ENCODE measurements around the gene UBE3C. TPM values are rescaled to one million over a fixed set of nuclear protein-coding genes. Genes with fewer than 3 reads are reported as not detected.

Gene UBE3C
- total RNA-seq: 10 to 100 TPM; 50.1 to 56.8 (median 55.1) TPM
- total RNA-seq (2013): 64.4 TPM
- total RNA-seq: 78.9 to 303 (median 141) reads per million in 29 experiments

- H3K4me1 ChIP-seq (ENCODE audit: control insufficient read depth in 1 of 2, extremely low read depth in 1 of 2, insufficient read depth in 2 of 2, low read length in 2 of 2): peaks cover 23 to 39% of the 10 kb centered on the region in 2 experiments
- Mint-ChIP-seq H3K27ac (peak within 1 kb of the TSS; percentile 82 to 87), H3K9me3 (no peaks in the 10 kb centered on the region), H3K27me3 (no peaks in the 10 kb centered on the region), H3K4me3 (peak within 1 kb of the TSS; percentile 68 to 82 (median 79)), H3K4me1 (peaks cover 37 to 41% (median 39%) of the 10 kb centered on the region in 3 donors), H3K36me3 (peaks cover 19% of the 10 kb centered on the region)
- peak within 1 kb of the TSS; percentile 83 for H3K27ac ChIP-seq (ENCODE audit: low read length)
- POLR2A ChIA-PET: no interaction called here
- WGBS (ENCODE audit: insufficient coverage): 1% methylated on average over 79 of the region's 80 CpGs
- no peaks in the 10 kb centered on the region for H3K9me3 ChIP-seq
- peak; percentile 85 to 90 (median 85) for ATAC-seq (replicated peaks in 1 of 4)
- peaks cover 0 to 18% of the 10 kb centered on the region in 2 donors for H3K36me3 ChIP-seq (ENCODE audit: control insufficient read depth in 2 of 2, extremely low read depth in 1 of 2, insufficient read depth in 1 of 2, low read length in 1 of 2)
- H3K27me3 ChIP-seq (replicated peaks in 1 of 2; ENCODE audit: control insufficient read depth in 2 of 2, extremely low read depth in 1 of 2, insufficient read depth in 2 of 2, low read length in 1 of 2): peaks cover 0 to 5% of the 10 kb centered on the region in 2 experiments
- DNase-seq: peak; percentile 76 to 97 (median 87)
- peak within 1 kb of the TSS; percentile 33 to 59 for H3K4me3 ChIP-seq (ENCODE audit: control insufficient read depth in 1 of 2, extremely low read depth in 1 of 2, low read length in 1 of 2)
- CTCF ChIA-PET: interaction anchor here in 1 of 2 donors (0.6 kb wide), 1 partner anchor 18 kb away, joined by 12 read pairs; no protein-coding TSS in a partner anchor
These were observed at the start of gene UBE3C for GRCh38 chr7:157138424-157139110. TSS of gene UBE3C (plus strand) at chr7:157138926. CDS start at chr7:157139273, 347 bp downstream.

GRCh38 chr7:157089100-157089610 is 49.6 kb upstream of the UBE3C start:
- Histone ChIP-seq H3K4me1 (ENCODE audit: control insufficient read depth in 1 of 2, extremely low read depth in 1 of 2, insufficient read depth in 2 of 2, low read length in 2 of 2) (no peaks in the 10 kb centered on the region), H3K9me3 (no peaks in the 10 kb centered on the region), H3K36me3 (ENCODE audit: control insufficient read depth in 2 of 2, extremely low read depth in 1 of 2, insufficient read depth in 1 of 2, low read length in 1 of 2) (no peaks in the 10 kb centered on the region), H3K27me3 (replicated peaks in 1 of 2; ENCODE audit: control insufficient read depth in 2 of 2, extremely low read depth in 1 of 2, insufficient read depth in 2 of 2, low read length in 1 of 2) (peaks cover 0 to 18% of the 10 kb centered on the region in 2 experiments), H3K4me3 (ENCODE audit: control insufficient read depth in 1 of 2, extremely low read depth in 1 of 2, low read length in 1 of 2) (no peak overlapping the region), H3K27ac (ENCODE audit: low read length) (no peak overlapping the region)
- CTCF ChIA-PET: no interaction called here
- no peaks in the 10 kb centered on the region for H3K4me1 Mint-ChIP-seq
- peaks cover 23 to 25% of the 10 kb centered on the region in 2 donors for H3K27me3 Mint-ChIP-seq
- H3K36me3 Mint-ChIP-seq: no peaks in the 10 kb centered on the region
- ATAC-seq (replicated peaks in 1 of 4) (no peak), DNase-seq (no peak)
- WGBS (ENCODE audit: insufficient coverage): 30% methylated on average over 15 of the region's 15 CpGs
- peaks cover 10 to 12% (median 12%) of the 10 kb centered on the region in 3 donors for H3K9me3 Mint-ChIP-seq
- H3K27ac Mint-ChIP-seq: no peak overlapping the region
- POLR2A ChIA-PET: no interaction called here
- H3K4me3 Mint-ChIP-seq: no peak overlapping the region

- no peak overlapping the region for H3K27ac ChIP-seq (ENCODE audit: low read length)
- Mint-ChIP-seq H3K4me1 (no peaks in the 10 kb centered on the region), H3K27me3 (peaks cover 19 to 25% of the 10 kb centered on the region in 2 donors), H3K4me3 (no peak overlapping the region), H3K27ac (no peak overlapping the region), H3K36me3 (no peaks in the 10 kb centered on the region), H3K9me3 (peaks cover 5 to 8% (median 6%) of the 10 kb centered on the region in 3 donors)
- H3K4me1 ChIP-seq (ENCODE audit: control insufficient read depth in 1 of 2, extremely low read depth in 1 of 2, insufficient read depth in 2 of 2, low read length in 2 of 2): no peaks in the 10 kb centered on the region
- 90% methylated on average over 22 of the region's 25 CpGs for WGBS (ENCODE audit: insufficient coverage)
- H3K27me3 ChIP-seq (replicated peaks in 1 of 2; ENCODE audit: control insufficient read depth in 2 of 2, extremely low read depth in 1 of 2, insufficient read depth in 2 of 2, low read length in 1 of 2): peaks cover 0 to 16% of the 10 kb centered on the region in 2 experiments
- no peaks in the 10 kb centered on the region for H3K9me3 ChIP-seq
- DNase-seq (no peak), ATAC-seq (replicated peaks in 1 of 4) (no peak)
- CTCF ChIA-PET: no interaction called here
- no peaks in the 10 kb centered on the region for H3K36me3 ChIP-seq (ENCODE audit: control insufficient read depth in 2 of 2, extremely low read depth in 1 of 2, insufficient read depth in 1 of 2, low read length in 1 of 2)
- no peak overlapping the region for H3K4me3 ChIP-seq (ENCODE audit: control insufficient read depth in 1 of 2, extremely low read depth in 1 of 2, low read length in 1 of 2)
- POLR2A ChIA-PET: no interaction called here
These were observed 48.1 kb upstream of the UBE3C start for GRCh38 chr7:157090485-157091165.

- ATAC-seq (replicated peaks in 1 of 4): no peak
- Mint-ChIP-seq H3K4me1 (peaks cover 0 to 3% (median 0%) of the 10 kb centered on the region in 3 donors), H3K27ac (no peak overlapping the region), H3K9me3 (peaks cover 4 to 5% (median 4%) of the 10 kb centered on the region in 3 donors), H3K27me3 (peaks cover 3 to 12% of the 10 kb centered on the region in 2 donors), H3K36me3 (no peaks in the 10 kb centered on the region), H3K4me3 (no peak overlapping the region)
- WGBS (ENCODE audit: insufficient coverage): 59% methylated on average over 16 of the region's 26 CpGs
- Histone ChIP-seq H3K4me3 (ENCODE audit: control insufficient read depth in 1 of 2, extremely low read depth in 1 of 2, low read length in 1 of 2) (no peak overlapping the region), H3K4me1 (ENCODE audit: control insufficient read depth in 1 of 2, extremely low read depth in 1 of 2, insufficient read depth in 2 of 2, low read length in 2 of 2) (no peaks in the 10 kb centered on the region), H3K27ac (ENCODE audit: low read length) (no peak overlapping the region), H3K27me3 (replicated peaks in 1 of 2; ENCODE audit: control insufficient read depth in 2 of 2, extremely low read depth in 1 of 2, insufficient read depth in 2 of 2, low read length in 1 of 2) (peaks cover 0 to 11% of the 10 kb centered on the region in 2 experiments), H3K36me3 (ENCODE audit: control insufficient read depth in 2 of 2, extremely low read depth in 1 of 2, insufficient read depth in 1 of 2, low read length in 1 of 2) (no peaks in the 10 kb centered on the region), H3K9me3 (no peaks in the 10 kb centered on the region)
- POLR2A ChIA-PET: no interaction called here
- CTCF ChIA-PET: no interaction called here
- no peak for DNase-seq
These were observed 42.3 kb upstream of the UBE3C start for GRCh38 chr7:157096286-157097055.

- no peak for DNase-seq
- POLR2A ChIA-PET: no interaction called here
- WGBS (ENCODE audit: insufficient coverage): 75% methylated on average over 10 of the region's 10 CpGs
- no peaks in the 10 kb centered on the region for H3K36me3 Mint-ChIP-seq
- no peak overlapping the region for H3K4me3 ChIP-seq (ENCODE audit: control insufficient read depth in 1 of 2, extremely low read depth in 1 of 2, low read length in 1 of 2)
- no peak overlapping the region for H3K27ac ChIP-seq (ENCODE audit: low read length)
- H3K4me1 Mint-ChIP-seq: peaks cover 0 to 3% (median 0%) of the 10 kb centered on the region in 3 donors
- no peaks in the 10 kb centered on the region for H3K36me3 ChIP-seq (ENCODE audit: control insufficient read depth in 2 of 2, extremely low read depth in 1 of 2, insufficient read depth in 1 of 2, low read length in 1 of 2)
- H3K27ac Mint-ChIP-seq: no peak overlapping the region
- peaks cover 4 to 5% (median 4%) of the 10 kb centered on the region in 3 donors for H3K9me3 Mint-ChIP-seq
- CTCF ChIA-PET: no interaction called here
- no peaks in the 10 kb centered on the region for H3K4me1 ChIP-seq (ENCODE audit: control insufficient read depth in 1 of 2, extremely low read depth in 1 of 2, insufficient read depth in 2 of 2, low read length in 2 of 2)
- no peak for ATAC-seq (replicated peaks in 1 of 4)
- no peak overlapping the region for H3K4me3 Mint-ChIP-seq
- peaks cover 3 to 12% of the 10 kb centered on the region in 2 donors for H3K27me3 Mint-ChIP-seq
- H3K27me3 ChIP-seq (replicated peaks in 1 of 2; ENCODE audit: control insufficient read depth in 2 of 2, extremely low read depth in 1 of 2, insufficient read depth in 2 of 2, low read length in 1 of 2): peaks cover 0 to 11% of the 10 kb centered on the region in 2 experiments
- no peaks in the 10 kb centered on the region for H3K9me3 ChIP-seq
These were observed 41.7 kb upstream of the UBE3C start for GRCh38 chr7:157097056-157097329.

- H3K4me1 ChIP-seq (ENCODE audit: control insufficient read depth in 1 of 2, extremely low read depth in 1 of 2, insufficient read depth in 2 of 2, low read length in 2 of 2): no peaks in the 10 kb centered on the region
- 11% methylated on average over 3 of the region's 6 CpGs for WGBS (ENCODE audit: insufficient coverage)
- no peak for ATAC-seq (replicated peaks in 1 of 4)
- peaks cover 4 to 7% (median 4%) of the 10 kb centered on the region in 3 donors for H3K9me3 Mint-ChIP-seq
- no peaks in the 10 kb centered on the region for H3K36me3 ChIP-seq (ENCODE audit: control insufficient read depth in 2 of 2, extremely low read depth in 1 of 2, insufficient read depth in 1 of 2, low read length in 1 of 2)
- ChIA-PET CTCF (no interaction called here), POLR2A (no interaction called here)
- peaks cover 0 to 11% of the 10 kb centered on the region in 2 experiments for H3K27me3 ChIP-seq (replicated peaks in 1 of 2; ENCODE audit: control insufficient read depth in 2 of 2, extremely low read depth in 1 of 2, insufficient read depth in 2 of 2, low read length in 1 of 2)
- no peak overlapping the region for H3K27ac Mint-ChIP-seq
- H3K27ac ChIP-seq (ENCODE audit: low read length): no peak overlapping the region
- no peaks in the 10 kb centered on the region for H3K9me3 ChIP-seq
- no peak for DNase-seq
- peaks cover 0 to 3% (median 0%) of the 10 kb centered on the region in 3 donors for H3K4me1 Mint-ChIP-seq
- no peak overlapping the region for H3K4me3 ChIP-seq (ENCODE audit: control insufficient read depth in 1 of 2, extremely low read depth in 1 of 2, low read length in 1 of 2)
- peaks cover 3 to 12% of the 10 kb centered on the region in 2 donors for H3K27me3 Mint-ChIP-seq
- no peaks in the 10 kb centered on the region for H3K36me3 Mint-ChIP-seq
- no peak overlapping the region for H3K4me3 Mint-ChIP-seq
These were observed 41.2 kb upstream of the UBE3C start for GRCh38 chr7:157097569-157097968.

Data from T-cell (primary cell).